A673 (cell line): ENCODE data around the gene SENP6.

ENCODE experiments used
- CTCF ChIP-seq: fragments of 300-800, 200-600 bp; sonication (generic); conservative IDR thresholded peaks from 2 replicates; pipeline ENCODE4 v1.5.1; 2017; ENCODE audit warnings: low read depth, mild to moderate bottlenecking, antibody characterized with exemption, low read length, moderate library complexity, mixed read lengths
- EZH2 ChIP-seq: fragments of 200-600 bp; sonication (generic); IDR thresholded peaks from 2 replicates; pipeline ENCODE4 v1.6.1; 2017; ENCODE audit warnings: borderline replicate concordance, low read depth, mild to moderate bottlenecking, mixed read lengths, antibody characterized with exemption, low read length; ENCODE audit not compliant: poor library complexity, severe bottlenecking

DNA sequence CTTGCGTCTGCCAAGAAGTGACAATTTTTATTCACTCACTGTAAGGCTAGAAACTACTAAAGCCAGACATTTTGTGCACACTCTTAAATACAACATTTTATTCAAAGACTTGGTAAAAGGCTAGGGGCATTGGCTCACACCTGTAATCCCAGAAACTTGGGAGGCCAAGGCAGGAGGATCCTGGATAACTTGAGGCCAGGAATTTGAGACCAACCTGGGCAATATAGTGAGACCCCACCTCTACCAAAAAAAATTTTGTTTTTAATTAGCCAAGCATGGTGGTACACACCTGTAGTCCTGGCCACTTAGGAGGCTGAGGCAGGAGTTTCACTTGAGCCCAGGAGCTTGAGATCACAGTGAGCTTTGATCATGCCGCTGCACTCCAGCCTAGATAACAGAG, 11.3 kb upstream of the SENP6 start:
- TF ChIP-seq CTCF (no peak), EZH2 (no peak)
